HL-60 (cell line): ENCODE measurements around the gene KIAA1549.

ENCODE experiments used
- DNase-seq, 2 experiments: peaks; one replicate each; pipeline ENCODE4 v3.0.0-alpha.2; 2010 to 2020; ENCODE audit warnings: low read depth in 1 of 2, low spot score in 1 of 2
- H3K27ac ChIP-seq: fragments of 250-450 bp; sonication (Bioruptor Pico); replicated peaks from 2 replicates; pipeline ENCODE4 v1.5.1; 2020; ENCODE audit warnings: mild to moderate bottlenecking, moderate library complexity
- H3K27me3 ChIP-seq: fragments of 250-450 bp; sonication (Bioruptor Pico); 2 replicates; pipeline ENCODE4 v1.5.1; 2021; ENCODE audit warnings: mild to moderate bottlenecking, moderate library complexity; ENCODE audit not compliant: insufficient read depth, poor library complexity, severe bottlenecking
- H3K4me3 ChIP-seq: replicated peaks from 2 replicates; pipeline ENCODE4 v1.5.1; 2011; ENCODE audit warnings: mild to moderate bottlenecking, control low read depth, low read length; ENCODE audit not compliant: insufficient read depth
- GABPA ChIP-seq: IDR thresholded peaks from 2 replicates; pipeline ENCODE4 v1.6.1; 2012; ENCODE audit warnings: low read depth
- POLR2AphosphoS5 ChIP-seq: IDR thresholded peaks from 2 replicates; pipeline ENCODE4 v1.6.1; 2012; ENCODE audit warnings: low read depth
- REST ChIP-seq: IDR thresholded peaks from 2 replicates; pipeline ENCODE4 v1.6.1; 2012; ENCODE audit warnings: low read depth; ENCODE audit not compliant: insufficient replicate concordance
- SPI1 ChIP-seq: IDR thresholded peaks from 2 replicates; pipeline ENCODE4 v1.6.1; 2012; ENCODE audit warnings: low read depth, mild to moderate bottlenecking, borderline replicate concordance
- TF ChIP-seq, protein P1 (sequence below): IDR thresholded peaks from one replicate; pipeline ENCODE4 v1.5.1; 2011; ENCODE audit warnings: low read length, control low read depth, inconsistent platforms; ENCODE audit not compliant: insufficient read depth

KIAA1549 gene

GRCh38 chr7:138957217-138957616 lies 24.0 kb downstream of the KIAA1549 start:
- TF ChIP-seq SPI1: no peak
- TF ChIP-seq, protein P1, sequence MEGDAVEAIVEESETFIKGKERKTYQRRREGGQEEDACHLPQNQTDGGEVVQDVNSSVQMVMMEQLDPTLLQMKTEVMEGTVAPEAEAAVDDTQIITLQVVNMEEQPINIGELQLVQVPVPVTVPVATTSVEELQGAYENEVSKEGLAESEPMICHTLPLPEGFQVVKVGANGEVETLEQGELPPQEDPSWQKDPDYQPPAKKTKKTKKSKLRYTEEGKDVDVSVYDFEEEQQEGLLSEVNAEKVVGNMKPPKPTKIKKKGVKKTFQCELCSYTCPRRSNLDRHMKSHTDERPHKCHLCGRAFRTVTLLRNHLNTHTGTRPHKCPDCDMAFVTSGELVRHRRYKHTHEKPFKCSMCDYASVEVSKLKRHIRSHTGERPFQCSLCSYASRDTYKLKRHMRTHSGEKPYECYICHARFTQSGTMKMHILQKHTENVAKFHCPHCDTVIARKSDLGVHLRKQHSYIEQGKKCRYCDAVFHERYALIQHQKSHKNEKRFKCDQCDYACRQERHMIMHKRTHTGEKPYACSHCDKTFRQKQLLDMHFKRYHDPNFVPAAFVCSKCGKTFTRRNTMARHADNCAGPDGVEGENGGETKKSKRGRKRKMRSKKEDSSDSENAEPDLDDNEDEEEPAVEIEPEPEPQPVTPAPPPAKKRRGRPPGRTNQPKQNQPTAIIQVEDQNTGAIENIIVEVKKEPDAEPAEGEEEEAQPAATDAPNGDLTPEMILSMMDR: no peak
- TF ChIP-seq GABPA: no peak
- no peak for TF ChIP-seq POLR2AphosphoS5
- TF ChIP-seq REST: no peak
- Histone ChIP-seq H3K27ac (no peak overlapping the region), H3K27me3 (no peaks in the 10 kb centered on the region), H3K4me3 (no peak overlapping the region)
- DNase-seq: no peak

DNA sequence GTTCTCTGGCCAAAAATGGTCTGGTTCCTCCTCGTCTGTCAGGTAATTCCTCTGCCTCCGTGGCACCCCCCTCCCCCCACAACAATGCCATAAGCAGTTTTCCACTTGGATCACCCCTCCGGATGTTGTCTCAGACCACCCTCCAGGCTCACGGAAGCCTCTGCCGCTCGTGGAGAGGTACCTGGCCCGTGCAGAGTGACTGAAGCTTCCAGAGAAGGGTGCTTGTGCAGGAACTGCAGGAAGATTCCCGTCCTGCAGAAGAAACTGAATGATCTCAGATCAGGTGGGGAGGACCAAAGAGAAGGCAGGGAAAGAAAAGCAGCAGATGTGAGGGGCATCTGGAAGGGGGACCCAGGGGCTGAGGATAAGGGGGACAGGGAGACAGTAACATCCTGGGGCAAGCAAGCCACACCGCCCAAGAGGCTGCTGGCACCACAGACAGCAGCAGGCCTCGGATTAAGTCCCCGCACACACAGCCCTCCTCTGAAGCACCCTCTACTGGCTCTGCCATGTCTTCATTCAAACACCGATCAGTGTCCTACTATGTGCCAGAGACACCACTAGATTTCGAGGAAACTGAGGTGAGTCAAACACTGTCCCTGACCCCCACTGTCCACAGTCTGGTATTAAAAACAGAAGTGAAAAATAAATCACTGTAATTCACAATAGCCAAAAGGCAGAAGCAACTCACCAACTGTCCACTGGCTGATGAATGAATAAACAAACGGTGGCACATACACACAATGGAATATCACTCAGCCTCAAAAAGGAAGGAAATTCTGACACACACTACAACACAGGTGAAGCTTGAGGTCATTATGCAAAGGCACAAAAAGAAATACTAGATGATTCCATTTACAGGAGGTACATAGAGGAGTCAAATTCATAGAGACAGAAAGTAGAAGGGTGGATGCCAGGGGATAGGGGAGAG lies 26.4 kb downstream of the KIAA1549 start:
- TF ChIP-seq REST: no peak
- TF ChIP-seq, protein P1: no peak
- TF ChIP-seq POLR2AphosphoS5: no peak
- TF ChIP-seq SPI1: no peak
- no peak for TF ChIP-seq GABPA
- no peak for DNase-seq
- H3K27ac ChIP-seq: no peak overlapping the region
- no peak overlapping the region for H3K4me3 ChIP-seq
- no peaks in the 10 kb centered on the region for H3K27me3 ChIP-seq

DNA sequence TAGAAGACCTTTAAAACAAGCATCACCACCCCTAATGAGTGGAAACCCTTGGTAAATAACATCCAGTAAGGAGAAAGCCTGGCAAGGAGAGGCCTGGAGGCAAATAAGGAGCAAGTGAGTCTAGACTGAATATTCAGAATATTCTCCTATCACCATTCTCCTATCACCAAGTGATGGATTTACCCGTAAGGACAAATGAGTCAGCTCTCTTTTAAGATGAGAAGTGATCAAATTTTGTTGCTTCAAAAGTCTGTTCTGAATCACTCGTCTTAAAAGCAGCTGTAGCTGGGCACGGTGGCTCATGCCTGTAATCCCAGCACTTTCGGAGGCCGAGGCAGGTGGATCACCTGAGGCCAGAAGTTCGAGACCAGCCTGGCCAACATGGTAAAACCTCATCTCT lies 28.4 kb downstream of the KIAA1549 start:
- H3K4me3 ChIP-seq: no peak overlapping the region
- no peaks in the 10 kb centered on the region for H3K27me3 ChIP-seq
- no peak overlapping the region for H3K27ac ChIP-seq
- no peak for DNase-seq
- TF ChIP-seq POLR2AphosphoS5: no peak
- no peak for TF ChIP-seq REST
- TF ChIP-seq, protein P1: no peak
- TF ChIP-seq GABPA: no peak
- TF ChIP-seq SPI1: no peak
